Sciatic nerve (tissue), 2 donors: Measurements from ENCODE around the gene TRMU. TPM values are rescaled to one million over a fixed set of nuclear protein-coding genes. Genes with fewer than 3 reads are reported as not detected.
A peak's percentile ranks its signal among the peaks of the same experiment; 100 is the strongest.
"Not testable (repeated sequence)": the region's sequence is repeated elsewhere in the genome, so short reads cannot be mapped to it uniquely, and the experiment has no call there.

Experiments used
- ATAC-seq: fragments of 200-7000 bp; cut with Tn5 transposase; one replicate; pipeline ENCODE4 v1.9.1; 2020; ENCODE audit warnings: mild to moderate bottlenecking, moderate library complexity
- DNase-seq: peaks from one replicate; pipeline ENCODE4 v3.0.0-alpha.2; 2020; ENCODE audit warnings: low spot score
- intact Hi-C: fragments of 100-400 bp; cut with DNase I; formaldehyde crosslinking; loops from one replicate; pipeline ENCODE4 v1.14.2; 2022
- total RNA-seq: library from RNA; stranded (reverse); fragmentation: NEBNext Ultra II Directional; extraction: Animal tissue kit (Norgen Biotek cat#: 25700); gene quantifications from one replicate; pipeline ENCODE4 v1.2.1, GENCODE V29; 2021
- donor health status: DM: no; HTN: no; CAD: no.
- donor health status: DM: no; HTN: no; CAD: no.

The TRMU gene
- total RNA-seq, 1 donor from 2014 or later = 34.1 TPM

- ATAC-seq = peak; percentile 98
- intact Hi-C loops = loop anchor here (10.0 kb wide), 1 partner anchor 58 kb away; no protein-coding TSS in a partner anchor
- peak; percentile 98 for DNase-seq
Measured at GRCh38 chr22:46296257-46297150, 39.0 kb upstream of the TRMU start, which contains the start of gene GTSE1. Gene GTSE1 (plus strand): TSS chr22:46296870. CDS start chr22:46297401, 531 bp downstream.

GRCh38 chr22:46297151-46297812, 38.2 kb upstream of the TRMU start:
- intact Hi-C loops = loop anchor here (10.0 kb wide), 1 partner anchor 58 kb away; no protein-coding TSS in a partner anchor
- ATAC-seq = no peak
- peak; percentile 69 for DNase-seq

GRCh38 chr22:46299101-46299500, 36.4 kb upstream of the TRMU start:
- intact Hi-C loops = loop anchor here (10.0 kb wide), 1 partner anchor 56 kb away; no protein-coding TSS in a partner anchor
- DNase-seq (no peak), ATAC-seq (no peak)

DNA sequence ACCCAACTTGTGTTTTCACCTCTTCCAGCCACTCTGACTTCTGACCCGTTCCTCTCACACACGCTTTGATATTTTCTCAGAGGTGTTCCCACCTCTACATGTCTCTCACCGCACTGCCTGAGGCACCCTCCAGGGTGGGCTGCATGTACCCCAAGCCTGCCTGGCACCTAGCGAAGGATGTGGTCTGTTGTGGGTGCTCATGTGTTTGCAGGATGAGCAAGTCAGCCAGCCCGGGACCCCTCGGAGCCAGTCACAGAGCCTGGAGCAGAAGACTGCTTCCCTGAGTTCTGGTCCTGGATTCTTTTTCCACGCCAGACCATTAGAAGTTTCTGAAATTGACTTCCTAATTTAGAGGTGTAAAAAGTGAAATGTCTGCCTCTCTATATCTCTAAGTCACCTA, 35.0 kb upstream of the TRMU start:
- intact Hi-C loops = no loop called here
- DNase-seq = no peak
- ATAC-seq = no peak

DNA sequence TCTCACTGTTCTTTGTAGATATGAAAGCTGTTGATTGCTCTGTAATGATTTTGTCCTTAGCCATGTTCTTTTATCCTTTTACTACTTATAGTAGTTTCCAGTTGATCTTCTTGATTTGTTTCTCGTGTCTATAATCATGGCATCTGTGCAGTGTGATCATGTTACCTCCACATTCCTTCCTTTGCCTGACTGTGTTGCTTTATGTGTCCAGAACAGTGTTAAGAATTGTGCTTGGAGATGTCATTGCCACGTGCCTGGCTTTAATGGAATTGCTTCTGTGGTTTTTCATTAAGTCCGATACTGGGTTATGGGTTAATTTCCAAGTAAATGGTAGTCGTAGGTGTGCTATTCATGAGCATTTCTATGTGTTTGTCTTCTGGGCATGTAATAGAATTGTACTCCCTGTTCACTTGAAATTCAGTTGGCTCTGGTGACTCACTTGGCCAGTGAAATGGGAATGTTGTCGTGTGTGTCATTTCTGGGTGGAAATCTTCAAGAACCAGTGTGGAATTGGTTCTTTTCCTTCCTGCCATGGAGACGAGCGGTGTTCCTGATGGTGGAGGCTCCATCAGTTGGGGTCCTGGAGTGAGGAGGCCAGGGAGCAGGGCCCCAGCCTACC, 32.1 kb upstream of the TRMU start:
- intact Hi-C loops = no loop called here
- DNase-seq = no peak
- ATAC-seq = no peak

- DNase-seq (no peak), ATAC-seq (no peak)
- intact Hi-C loops = no loop called here
Measured at GRCh38 chr22:46308283-46308988, 27.1 kb upstream of the TRMU start.

DNA sequence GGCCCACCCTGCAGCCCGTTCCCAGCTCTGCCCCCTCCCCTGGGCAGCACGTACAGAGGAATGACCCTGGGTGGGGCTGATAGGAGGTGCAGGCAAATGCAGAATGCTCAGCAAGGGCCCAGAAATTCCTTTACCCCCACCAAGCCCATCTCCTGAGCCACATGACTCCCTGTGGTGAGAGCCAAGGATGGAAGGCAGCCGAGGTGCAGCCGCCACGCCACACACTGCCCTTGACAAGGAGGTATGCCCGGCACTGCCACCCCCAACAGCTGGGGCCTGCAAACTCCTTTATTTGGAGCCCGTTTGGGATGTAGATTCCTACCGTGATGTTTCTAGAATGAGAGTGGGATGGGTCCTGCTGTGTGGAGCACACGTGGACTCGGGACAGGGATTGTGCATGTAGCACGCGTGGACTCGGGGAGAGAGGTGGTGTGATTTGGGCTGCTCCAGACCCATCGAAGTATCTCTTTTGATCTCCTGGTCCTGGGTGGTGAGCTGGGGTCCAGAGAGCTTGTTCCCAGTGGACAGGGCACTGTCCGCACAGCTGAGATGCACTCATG, 25.9 kb upstream of the TRMU start:
- DNase-seq (no peak), ATAC-seq (peak; percentile 30)
- intact Hi-C loops = loop anchor here (10.0 kb wide), 1 partner anchor 315 kb away; no protein-coding TSS in a partner anchor

DNA sequence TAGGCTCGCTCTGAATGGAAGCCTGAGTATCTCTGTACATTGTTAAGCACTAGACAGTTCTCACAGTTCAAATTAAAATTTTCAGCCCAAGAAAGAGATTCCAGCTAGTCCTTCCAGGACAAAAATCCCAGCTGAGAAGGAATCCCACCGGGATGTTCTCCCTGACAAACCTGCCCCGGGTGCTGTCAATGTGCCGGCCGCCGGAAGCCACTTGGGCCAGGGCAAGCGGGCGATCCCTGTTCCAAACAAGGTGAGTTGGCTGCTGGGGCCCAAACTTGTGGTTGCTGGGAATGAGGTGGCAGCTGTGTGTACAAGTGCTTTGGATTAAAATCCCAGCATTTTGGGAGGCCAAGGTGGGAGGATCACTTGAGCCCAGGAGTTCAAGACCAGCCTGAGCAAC, 23.5 kb upstream of the TRMU start:
- intact Hi-C loops = loop anchor here (10.0 kb wide), 1 partner anchor 317 kb away; no protein-coding TSS in a partner anchor

GRCh38 chr22:46312848-46313247, 22.7 kb upstream of the TRMU start:
- ATAC-seq, DNase-seq: not testable (repeated sequence)
- intact Hi-C loops = loop anchor here (10.0 kb wide), 1 partner anchor 318 kb away; no protein-coding TSS in a partner anchor

More for the DNA sequence above, 23.5 kb upstream of the TRMU start:
- DNase-seq (no peak), ATAC-seq (no peak)

- intact Hi-C loops = loop anchor here (10.0 kb wide), 1 partner anchor 321 kb away; no protein-coding TSS in a partner anchor
- ATAC-seq (no peak), DNase-seq (no peak)
Measured at GRCh38 chr22:46315976-46316375, 19.5 kb upstream of the TRMU start.

GRCh38 chr22:46317646-46318045, 17.9 kb upstream of the TRMU start:
- no peak for ATAC-seq
- intact Hi-C loops = loop anchor here (10.0 kb wide), 1 partner anchor 323 kb away; no protein-coding TSS in a partner anchor
- no peak for DNase-seq

- no peak for ATAC-seq
- DNase-seq = no peak
- intact Hi-C loops = loop anchor here (10.0 kb wide), 1 partner anchor 324 kb away; no protein-coding TSS in a partner anchor
Measured at GRCh38 chr22:46318576-46318975, 16.9 kb upstream of the TRMU start.

GRCh38 chr22:46319319-46319718, 16.2 kb upstream of the TRMU start:
- intact Hi-C loops = loop anchor here (10.0 kb wide), 1 partner anchor 325 kb away; no protein-coding TSS in a partner anchor
- no peak for DNase-seq
- no peak for ATAC-seq

GRCh38 chr22:46320166-46320710, 15.3 kb upstream of the TRMU start:
- DNase-seq (no peak), ATAC-seq (no peak)
- intact Hi-C loops = no loop called here

GRCh38 chr22:46320716-46321386, 14.7 kb upstream of the TRMU start:
- no peak for DNase-seq
- intact Hi-C loops = no loop called here
- no peak for ATAC-seq

- intact Hi-C loops = no loop called here
- ATAC-seq (no peak), DNase-seq (no peak)
Measured at GRCh38 chr22:46322711-46323110, 12.8 kb upstream of the TRMU start.

DNA sequence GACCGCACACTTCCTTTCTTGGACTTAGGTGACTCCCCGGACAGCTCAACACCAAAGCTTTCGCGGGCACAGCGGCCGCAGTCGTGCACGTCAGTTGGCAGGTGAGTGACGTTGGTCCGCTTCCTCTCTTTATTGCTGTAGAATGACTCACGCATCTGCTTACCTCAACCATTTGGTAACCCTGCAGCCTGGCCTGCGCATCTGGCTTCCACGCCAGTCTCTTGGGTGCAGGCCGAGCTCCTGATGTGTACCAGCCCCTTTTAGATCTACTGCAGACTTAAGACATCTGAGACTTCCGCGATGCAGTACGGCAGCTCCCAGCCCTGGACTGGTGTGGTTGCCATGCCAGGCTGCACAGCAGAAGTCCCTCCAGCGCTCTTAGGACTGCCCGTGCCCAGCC, 12.4 kb upstream of the TRMU start:
- no peak for DNase-seq
- intact Hi-C loops = no loop called here
- no peak for ATAC-seq
